C4-2B (cell line): ENCODE data around the gene MCCC1.

Source experiments
- H3K27ac ChIP-seq: fragments of 450-650 bp; 2 replicates; pipeline ENCODE4 v1.5.1; 2017
- CTCF ChIP-seq: fragments of 450-650 bp; conservative IDR thresholded peaks from 2 replicates; pipeline ENCODE4 v1.5.1; 2017; ENCODE audit warnings: mild to moderate bottlenecking
- ZFX ChIP-seq: fragments of 450-650 bp; IDR thresholded peaks from 2 replicates; pipeline ENCODE4 v1.6.1; 2017

MCCC1 gene

GRCh38 chr3:183099026-183099837 is at the start of gene MCCC1:
MCCC1 (minus strand) TSS chr3:183099496; CDS start chr3:183099440, 56 bp downstream.
- peak within 1 kb of the TSS; percentile 91 for H3K27ac ChIP-seq

GRCh38 chr3:183148056-183148455 is 48.8 kb upstream of the MCCC1 start:
- TF ChIP-seq ZFX (no peak), CTCF (no peak)
- H3K27ac ChIP-seq = no peak overlapping the region

More at GRCh38 chr3:183099026-183099837, at the start of gene MCCC1:
- TF ChIP-seq CTCF = no peak
- TF ChIP-seq ZFX = peak; percentile 51; the same call in 1 of the 2 replicates

GRCh38 chr3:183144363-183144762 is 45.1 kb upstream of the MCCC1 start:
- TF ChIP-seq CTCF (no peak), ZFX (no peak)
- no peak overlapping the region for H3K27ac ChIP-seq

GRCh38 chr3:183142199-183142598 is 42.9 kb upstream of the MCCC1 start:
- TF ChIP-seq CTCF = no peak
- no peak for TF ChIP-seq ZFX
- H3K27ac ChIP-seq = no peak overlapping the region

- TF ChIP-seq ZFX (no peak), CTCF (no peak)
- H3K27ac ChIP-seq = no peak overlapping the region
Measured at GRCh38 chr3:183134844-183135243, 35.5 kb upstream of the MCCC1 start.

- TF ChIP-seq CTCF (no peak), ZFX (no peak)
- H3K27ac ChIP-seq = no peak overlapping the region
Measured at GRCh38 chr3:183132409-183132808, 33.1 kb upstream of the MCCC1 start.

- no peak overlapping the region for H3K27ac ChIP-seq
- TF ChIP-seq ZFX = no peak
Measured at GRCh38 chr3:183131735-183132134, 32.4 kb upstream of the MCCC1 start.
